Adrenal gland (tissue), 5 donors: ENCODE measurements around the gene SAMD4B.

Experiments
- CTCF ChIP-seq, 6 experiments: fragments of 450-650 bp in 4 of 6; fragments of 200-600 bp in 2 of 6; sonication (generic) in 1 of 6; IDR thresholded peaks; 1 replicate in 5 of 6; 2 replicates in 1 of 6; pipeline versions ENCODE4 v1.5.1 to v1.8.0; 2016 to 2021; ENCODE audit warnings: antibody characterized with exemption in 6 of 6, mild to moderate bottlenecking in 2 of 6, moderate library complexity in 1 of 6
- POLR2A ChIP-seq, 2 donors: fragments of 450-650 bp; IDR thresholded peaks; one replicate each; pipeline ENCODE4 v1.6.1; 2017; ENCODE audit warnings: antibody characterized with exemption in 2 of 2, mild to moderate bottlenecking in 2 of 2, moderate library complexity in 1 of 2
- donor health status: DM: no; HTN: no; CAD: no.

GRCh38 chr19:39304185-39304513, 38.1 kb upstream of the SAMD4B start:
- TF ChIP-seq CTCF (IDR thresholded peaks at IDR 0.05), result no peak
- no peak for TF ChIP-seq POLR2A (IDR thresholded peaks at IDR 0.05)
